H7 (cell line): ENCODE data around the gene TUBGCP2. TPM values are rescaled to one million over a fixed set of nuclear protein-coding genes. Genes with fewer than 3 reads are reported as not detected.
A peak's percentile ranks its signal among the peaks of the same experiment; 100 is the strongest.
"Not testable (repeated sequence)": the region's sequence is repeated elsewhere in the genome, so short reads cannot be mapped to it uniquely, and the experiment has no call there.

ENCODE experiments used
- DNase-seq: peaks from one replicate; pipeline ENCODE4 v3.0.0; 2012
- H3K27me3 ChIP-seq: 2 replicates; pipeline ENCODE4 v1.6.0; 2011; ENCODE audit warnings: mild to moderate bottlenecking, low read length; ENCODE audit not compliant: control insufficient read depth, insufficient read depth
- H3K36me3 ChIP-seq: replicated peaks from 2 replicates; pipeline ENCODE4 v1.5.1; 2011; ENCODE audit warnings: low read length; ENCODE audit not compliant: control insufficient read depth, insufficient read depth
- H3K4me3 ChIP-seq: 2 replicates; pipeline ENCODE4 v1.5.1; 2011; ENCODE audit warnings: low read depth, mild to moderate bottlenecking, control low read depth, low read length, moderate library complexity; ENCODE audit not compliant: insufficient read depth
- total RNA-seq: library from RNA; depleted of rRNA; stranded (reverse); fragments of >200 nt; shearing (Covaris generic); gene quantifications from 2 replicates; pipeline ENCODE4 v1.2.3, GENCODE V29; 2014

The TUBGCP2 gene
- total RNA-seq, 1 experiment from 2014 or later: 47.1 TPM

DNA sequence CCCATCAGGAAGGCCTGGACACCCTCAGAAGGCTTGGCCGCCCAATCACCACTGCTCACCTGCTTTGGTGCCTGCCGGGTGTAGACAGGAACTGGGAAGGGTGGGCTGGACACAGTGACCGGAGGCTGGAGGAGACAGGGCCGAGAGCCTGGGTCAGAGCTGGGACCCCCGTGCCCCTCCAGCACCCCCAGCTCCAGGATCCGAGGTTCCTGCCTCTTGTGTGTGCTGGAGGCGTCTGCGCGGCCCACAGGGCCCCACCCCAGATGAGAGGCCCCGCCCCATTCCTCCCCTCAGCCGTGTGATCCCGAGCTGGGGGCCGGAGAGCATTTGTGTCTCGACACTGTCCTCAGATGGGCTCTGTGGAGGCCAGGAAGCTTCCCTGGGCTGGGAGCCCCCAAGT, 41.4 kb downstream of the TUBGCP2 start:
- Histone ChIP-seq H3K4me3 (no peak overlapping the region), H3K27me3 (peaks cover 13% of the 10 kb centered on the region), H3K36me3 (no peaks in the 10 kb centered on the region)
- peak; percentile 84 for DNase-seq

DNA sequence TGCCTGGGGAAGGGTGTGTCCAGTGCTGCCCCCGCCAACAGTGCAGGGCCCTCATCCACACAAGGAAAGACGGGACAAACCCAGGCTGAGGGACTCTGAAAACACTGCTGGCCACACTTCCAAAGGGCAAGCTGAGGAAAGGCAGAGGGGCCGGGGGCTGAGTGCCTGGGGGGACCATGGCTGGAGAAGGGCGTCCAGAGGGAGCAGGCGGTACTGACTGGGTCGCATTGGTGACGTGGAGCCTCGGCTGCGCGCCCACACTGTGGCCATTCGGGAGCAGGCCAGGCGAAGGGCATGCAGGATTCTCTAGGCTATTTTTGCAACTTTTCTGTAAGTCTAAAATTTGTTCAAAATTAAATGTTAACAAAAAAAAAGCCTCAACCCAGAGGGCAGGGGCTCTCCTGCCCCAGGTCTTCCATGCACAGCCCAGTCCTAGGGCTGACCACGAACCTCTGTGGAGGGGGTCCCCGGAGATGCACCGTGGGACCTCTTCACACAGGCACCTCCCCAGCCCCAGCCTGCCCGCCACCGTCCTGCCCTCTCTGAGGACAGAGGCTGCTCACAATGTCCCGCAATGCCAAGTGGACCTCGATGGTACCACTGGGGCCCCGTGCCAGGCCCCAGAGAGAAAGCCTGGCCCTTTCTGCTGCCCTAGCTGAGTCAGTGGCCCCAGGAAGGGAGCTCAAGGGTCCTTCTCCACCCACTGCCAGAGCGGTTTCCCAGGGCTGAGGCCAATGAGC, 42.4 kb downstream of the TUBGCP2 start:
- H3K27me3 ChIP-seq: peaks cover 14% of the 10 kb centered on the region
- DNase-seq: no peak
- no peak overlapping the region for H3K4me3 ChIP-seq
- no peaks in the 10 kb centered on the region for H3K36me3 ChIP-seq

DNA sequence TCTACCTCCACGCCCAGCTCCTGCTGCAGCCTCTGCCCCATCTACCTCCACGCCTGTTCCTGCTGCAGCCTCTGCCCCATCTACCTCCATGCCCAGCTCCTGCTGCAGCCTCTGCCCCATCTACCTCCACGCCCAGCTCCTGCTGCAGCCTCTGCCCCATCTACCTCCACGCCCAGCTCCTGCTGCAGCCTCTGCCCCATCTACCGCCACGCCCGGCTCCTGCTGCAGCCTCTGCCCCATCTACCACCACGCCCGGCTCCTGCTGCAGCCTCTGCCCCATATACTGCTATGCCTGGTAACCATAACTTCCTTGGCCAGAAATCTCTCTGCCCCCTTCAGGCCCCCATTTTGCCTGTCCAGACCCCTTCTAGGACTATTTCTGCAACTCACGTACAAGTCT, 43.6 kb downstream of the TUBGCP2 start:
- not testable (repeated sequence) for H3K36me3 ChIP-seq, H3K4me3 ChIP-seq, DNase-seq
- peaks cover 14% of the 10 kb centered on the region for H3K27me3 ChIP-seq

DNA sequence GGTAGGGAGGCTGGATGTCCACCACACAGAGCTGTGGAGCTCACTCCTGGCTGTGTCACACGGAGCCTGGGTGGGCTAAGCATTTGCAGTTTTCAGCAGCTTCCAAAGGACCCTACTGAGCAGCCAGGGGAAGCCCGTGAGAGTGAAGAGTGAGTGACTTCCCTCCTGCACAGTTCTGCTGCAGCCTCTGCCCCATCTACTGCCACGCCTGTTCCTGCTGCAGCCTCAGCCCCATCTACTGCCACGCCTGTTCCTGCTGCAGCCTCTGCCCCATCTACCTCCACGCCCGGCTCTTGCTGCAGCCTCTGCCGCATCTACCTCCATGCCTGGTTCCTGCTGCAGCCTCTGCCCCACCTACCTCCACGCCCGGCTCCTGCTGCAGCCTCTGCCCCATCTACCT, 44.2 kb downstream of the TUBGCP2 start:
- no peaks in the 10 kb centered on the region for H3K36me3 ChIP-seq
- peaks cover 14% of the 10 kb centered on the region for H3K27me3 ChIP-seq
- H3K4me3 ChIP-seq: no peak overlapping the region
- DNase-seq: no peak

DNA sequence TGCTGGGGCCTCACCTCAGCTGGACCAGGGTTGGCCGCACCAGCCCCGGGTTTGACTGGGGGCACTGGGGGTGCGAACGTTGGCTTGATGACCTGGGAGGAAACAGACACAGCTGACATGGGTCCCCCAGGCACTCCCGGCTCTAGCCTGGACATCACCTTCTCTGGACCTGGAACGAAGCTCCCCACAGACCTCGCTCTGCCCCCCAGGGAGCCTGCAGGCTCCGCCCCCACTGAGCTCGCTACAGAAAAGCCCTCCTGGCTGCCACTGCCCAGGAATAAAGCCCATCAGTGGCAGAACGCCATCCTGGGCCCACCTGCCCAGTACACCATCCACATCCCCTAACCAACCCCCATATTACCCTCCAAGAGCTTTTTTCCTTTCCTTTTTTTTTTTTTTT, 45.0 kb downstream of the TUBGCP2 start:
- peaks cover 14% of the 10 kb centered on the region for H3K27me3 ChIP-seq

DNA sequence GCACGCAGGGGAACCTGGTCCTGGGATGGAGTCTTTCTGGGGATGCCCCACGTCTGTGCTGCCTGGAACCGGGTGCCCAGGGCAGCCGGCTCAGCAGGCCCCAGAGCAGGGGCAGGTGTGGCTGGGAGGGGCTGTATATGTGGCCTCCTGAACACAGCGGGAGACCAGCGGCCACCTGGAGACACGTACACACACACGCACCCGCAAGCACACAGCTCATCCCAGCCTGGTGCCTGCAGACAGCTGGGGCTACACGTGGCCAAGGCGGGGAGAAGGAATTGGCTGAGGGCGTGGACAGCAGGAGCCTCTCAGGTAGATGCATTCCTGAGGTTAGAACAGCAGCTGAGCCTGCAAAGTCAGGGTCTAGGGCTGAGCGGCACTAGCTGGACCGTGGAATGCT, 46.0 kb downstream of the TUBGCP2 start:
- Histone ChIP-seq H3K36me3 (no peaks in the 10 kb centered on the region), H3K27me3 (peaks cover 14% of the 10 kb centered on the region), H3K4me3 (no peak overlapping the region)
- DNase-seq: no peak

More for the DNA sequence above, 45.0 kb downstream of the TUBGCP2 start:
- DNase-seq: no peak
- Histone ChIP-seq H3K4me3 (no peak overlapping the region), H3K36me3 (no peaks in the 10 kb centered on the region)

DNA sequence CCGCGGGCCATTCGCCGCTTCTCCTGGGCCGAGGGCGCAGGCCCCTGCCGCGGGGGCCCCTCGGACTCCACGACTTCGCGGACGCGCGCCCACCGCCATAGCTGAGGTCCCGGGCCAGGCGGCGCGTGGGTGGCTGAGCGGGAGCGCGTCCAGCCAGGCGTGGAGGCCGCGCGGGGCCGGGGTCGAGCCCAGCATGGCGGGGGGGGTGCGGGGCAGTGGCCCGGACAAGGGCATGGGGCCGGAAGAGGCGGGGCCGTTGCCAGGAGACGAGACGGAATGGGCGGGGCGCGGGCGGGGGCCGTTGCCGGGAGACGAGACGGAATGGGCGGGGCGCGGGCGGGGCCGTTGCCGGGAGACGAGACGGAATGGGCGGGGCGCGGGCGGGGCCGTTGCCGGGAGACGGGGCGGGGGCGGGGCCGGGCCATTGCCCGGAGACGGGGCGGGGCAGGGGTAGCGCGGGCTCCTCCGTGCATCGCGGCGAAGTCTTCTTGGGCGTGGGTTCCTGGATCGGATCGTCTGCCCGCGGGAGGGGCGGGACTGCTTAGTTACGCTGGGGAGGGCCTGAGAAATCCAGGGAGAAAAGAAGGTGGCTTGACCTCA, 46.8 kb downstream of the TUBGCP2 start:
- Histone ChIP-seq H3K27me3 (peaks cover 14% of the 10 kb centered on the region), H3K36me3 (no peaks in the 10 kb centered on the region), H3K4me3 (peak overlapping the region; percentile 56)
- peak; percentile 99 for DNase-seq

DNA sequence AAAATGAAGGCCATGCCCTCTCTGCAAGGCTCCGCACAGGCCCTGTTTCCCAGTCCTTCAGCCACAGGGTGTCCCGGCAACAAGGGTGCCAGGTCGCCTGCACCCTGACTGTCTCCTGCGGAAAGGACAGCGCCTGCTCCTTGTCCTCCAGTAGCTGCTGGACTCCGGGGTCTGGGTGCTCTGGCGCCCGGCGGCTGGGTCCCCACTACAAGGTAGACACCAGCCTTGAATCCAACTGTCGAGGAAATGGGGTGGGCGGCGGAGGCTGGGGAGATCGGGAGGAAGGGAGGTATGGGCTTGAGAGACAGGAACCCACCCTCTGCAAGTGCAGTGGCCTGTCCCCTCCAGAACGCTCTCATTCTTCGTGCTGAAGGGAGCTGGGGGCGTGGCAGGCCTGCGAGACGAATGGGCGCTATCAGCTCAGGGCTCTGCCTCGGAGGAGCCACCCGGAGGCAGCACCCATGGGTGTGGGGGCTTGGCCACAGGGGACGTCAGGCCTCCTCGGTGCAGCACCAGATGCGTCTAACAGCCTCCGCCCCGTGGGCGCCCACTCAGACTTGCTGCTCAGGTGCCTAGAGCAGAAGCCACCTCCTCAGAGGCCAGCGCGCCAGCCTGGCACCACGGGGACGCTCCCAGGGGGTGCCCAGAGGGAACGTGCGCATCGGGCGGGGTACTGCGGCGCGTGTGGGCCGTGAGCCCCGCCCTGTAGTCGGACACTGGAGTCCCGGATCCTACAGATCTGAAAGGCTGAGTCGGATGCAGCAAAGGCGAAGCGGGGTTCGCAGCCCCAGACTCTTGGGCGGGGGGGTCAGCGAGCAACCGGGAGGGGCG, 47.6 kb downstream of the TUBGCP2 start:
- H3K4me3 ChIP-seq: peak overlapping the region; percentile 56
- DNase-seq: peak; percentile 90
- no peaks in the 10 kb centered on the region for H3K36me3 ChIP-seq
- peaks cover 14% of the 10 kb centered on the region for H3K27me3 ChIP-seq

DNA sequence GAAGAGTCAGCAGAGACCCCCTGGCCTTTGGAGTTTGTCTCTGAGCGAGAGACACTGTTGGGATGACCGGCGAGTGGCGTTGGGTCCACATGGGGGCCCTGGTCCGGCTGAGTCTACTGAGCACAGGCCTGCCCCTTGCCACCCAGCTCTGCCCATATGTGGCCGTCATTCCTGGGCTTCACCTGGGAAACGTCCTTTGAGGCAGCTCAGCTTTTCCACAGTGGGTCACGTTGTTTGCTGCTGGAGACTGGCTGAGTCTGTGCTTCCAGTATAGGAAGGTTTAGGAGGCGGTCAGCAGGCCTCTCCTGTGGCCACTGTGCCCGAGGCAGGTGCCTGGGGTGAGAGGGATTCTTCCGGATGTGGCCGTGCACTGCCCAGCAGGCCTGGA, 49.1 kb downstream of the TUBGCP2 start:
- Histone ChIP-seq H3K4me3 (no peak overlapping the region), H3K27me3 (peaks cover 14% of the 10 kb centered on the region), H3K36me3 (no peaks in the 10 kb centered on the region)
- DNase-seq: no peak

DNA sequence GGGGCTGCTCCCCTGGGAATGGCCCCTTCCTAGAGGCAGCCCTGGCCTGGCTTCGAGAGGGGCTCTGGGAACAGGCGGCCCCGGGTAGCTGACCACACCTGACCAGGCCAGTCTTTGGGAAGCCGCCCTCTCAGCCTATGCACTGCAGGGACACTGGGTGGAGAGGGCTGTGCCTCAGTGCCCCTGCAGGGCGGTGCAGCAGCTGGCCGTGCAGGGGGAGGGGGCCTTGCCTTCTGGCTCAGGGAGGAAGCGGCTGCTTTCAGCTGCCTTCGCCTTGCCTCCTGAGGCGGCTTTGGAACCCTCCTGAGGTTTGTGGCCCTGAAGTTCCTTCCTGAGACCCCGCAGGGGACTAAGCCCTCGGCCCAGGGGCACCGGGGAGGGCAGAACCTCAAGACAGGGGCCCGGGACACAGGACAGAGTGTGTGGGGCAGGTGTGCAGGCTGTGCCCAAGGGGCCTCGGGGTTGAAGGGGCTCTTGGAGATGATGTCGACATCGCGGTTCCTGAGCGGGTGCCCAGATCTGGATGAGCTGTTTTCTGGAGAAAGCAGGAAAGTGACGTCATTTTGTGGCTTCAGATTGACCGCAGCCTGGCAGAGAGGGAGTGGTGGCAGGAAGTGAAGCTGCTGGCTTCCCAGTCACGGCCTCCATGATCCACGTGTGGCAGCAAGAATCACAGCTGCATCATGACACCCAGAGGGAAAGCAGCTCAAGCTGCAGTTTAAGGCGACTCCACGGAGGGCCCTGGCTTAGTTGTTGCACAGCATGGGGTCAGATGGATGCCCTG, 49.7 kb downstream of the TUBGCP2 start:
- H3K4me3 ChIP-seq: no peak overlapping the region
- DNase-seq: no peak
- H3K36me3 ChIP-seq: no peaks in the 10 kb centered on the region
- peaks cover 12% of the 10 kb centered on the region for H3K27me3 ChIP-seq

DNA sequence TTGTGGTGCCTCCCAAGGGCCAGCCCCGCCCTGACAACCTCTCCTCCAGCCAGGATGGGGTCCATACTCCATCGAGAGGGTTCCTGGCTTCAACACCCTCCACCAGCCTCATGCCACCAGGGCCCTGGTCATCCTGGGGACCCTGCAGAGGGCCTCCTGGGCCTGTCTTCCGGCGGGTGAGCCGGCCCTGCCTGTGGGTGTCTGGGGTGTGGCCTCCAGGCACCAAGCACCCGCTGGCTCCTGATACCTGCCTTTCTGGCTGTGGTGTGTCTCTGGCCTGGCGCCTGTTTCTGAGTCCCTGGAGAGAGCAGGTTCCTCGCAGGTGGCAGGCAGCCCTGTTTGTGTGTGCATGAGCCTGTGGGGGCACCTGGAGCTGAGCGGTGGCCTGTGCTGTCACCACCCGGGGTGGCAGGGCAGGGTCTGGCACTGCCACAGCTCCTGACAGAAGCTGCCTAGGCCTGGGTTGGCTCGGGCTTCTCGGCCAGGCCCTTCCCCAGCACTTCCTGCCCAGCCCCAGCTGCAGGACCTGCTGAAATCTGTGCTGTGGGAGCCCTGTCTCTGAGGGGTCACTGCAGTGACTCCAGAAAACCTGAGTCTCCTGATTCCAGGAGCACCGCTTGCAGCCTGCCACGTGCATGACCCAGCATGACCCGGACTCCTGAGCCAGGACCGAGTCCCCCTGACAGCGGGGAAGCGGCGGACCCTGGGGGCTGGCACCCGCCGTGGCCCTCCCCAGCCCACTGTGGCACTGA, 50.4 kb downstream of the TUBGCP2 start:
- Histone ChIP-seq H3K4me3 (no peak overlapping the region), H3K27me3 (peaks cover 9% of the 10 kb centered on the region), H3K36me3 (no peaks in the 10 kb centered on the region)
- DNase-seq: peak; percentile 70

DNA sequence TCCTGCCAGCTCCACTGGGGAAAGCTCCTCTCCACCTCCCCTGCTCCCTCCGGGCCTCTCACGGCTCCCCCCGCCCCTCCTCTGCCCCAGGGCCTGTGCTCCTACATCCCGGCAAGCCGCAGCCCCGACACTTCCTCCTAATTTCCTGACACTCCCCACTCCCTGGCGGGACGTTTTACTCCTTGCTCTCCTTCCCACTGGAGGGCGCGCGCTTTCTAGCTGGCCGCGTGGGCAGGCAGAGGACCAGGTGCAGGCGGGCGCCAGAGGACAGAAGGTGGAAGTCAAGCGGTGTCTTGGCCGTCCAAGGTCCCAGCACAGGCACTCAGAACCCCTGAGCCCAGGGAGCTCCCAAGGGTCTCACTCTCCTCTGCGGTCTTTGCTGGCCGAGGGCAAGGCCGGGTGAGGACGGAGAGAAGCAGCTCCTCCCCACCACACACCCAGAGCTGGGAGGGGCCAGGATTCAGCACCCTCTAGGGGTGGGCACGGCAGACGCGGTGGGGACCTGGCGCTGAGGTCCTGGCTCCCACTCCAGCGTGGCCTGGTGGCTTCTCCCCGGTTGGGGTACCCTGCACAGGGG, 51.1 kb downstream of the TUBGCP2 start:
- peaks cover 4% of the 10 kb centered on the region for H3K27me3 ChIP-seq
- no peaks in the 10 kb centered on the region for H3K36me3 ChIP-seq
- H3K4me3 ChIP-seq: peak overlapping the region; percentile 34
- peak; percentile 94 for DNase-seq

DNA sequence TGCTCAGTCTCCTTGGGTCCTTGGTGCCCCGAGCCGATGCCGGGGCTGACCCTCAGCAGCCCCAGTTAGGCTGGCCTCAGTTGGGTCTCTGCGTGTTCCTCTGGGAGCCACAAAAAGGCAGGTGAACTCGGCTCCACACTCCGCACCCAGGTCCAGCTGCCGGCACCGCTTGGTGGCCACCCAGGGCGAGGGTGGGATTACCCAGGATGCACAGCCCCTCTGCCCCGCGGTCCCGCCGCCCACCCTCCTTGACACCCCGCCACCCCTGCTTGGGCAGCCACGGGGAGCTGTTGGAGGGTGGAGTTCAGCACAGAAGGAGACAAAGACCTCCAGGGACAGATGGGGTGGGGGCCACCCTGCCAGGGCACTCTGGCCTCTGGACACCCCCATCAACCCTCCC, 53.3 kb downstream of the TUBGCP2 start:
- DNase-seq: no peak
- Histone ChIP-seq H3K27me3 (no peaks in the 10 kb centered on the region), H3K36me3 (no peaks in the 10 kb centered on the region), H3K4me3 (no peak overlapping the region)
